ENCODE results near the gene MACROH2A1.

Gene MACROH2A1

GRCh38 chr5:135432113-135432512, 33.1 kb upstream of the MACROH2A1 start:
- H4K20me1 ChIP-seq (ENCODE audit: insufficient read depth, low read length) = no peaks in the 10 kb centered on the region
- no peak overlapping the region for H2AFZ ChIP-seq (ENCODE audit: low read depth, low read length)
- no peak overlapping the region for H3K4me3 ChIP-seq (ENCODE audit: low read length)
- H3K4me1 ChIP-seq (ENCODE audit: low read length) = peaks cover 7% of the 10 kb centered on the region
- H3K27ac ChIP-seq (ENCODE audit: low read length) = no peak overlapping the region
- no peak overlapping the region for H3K9ac ChIP-seq (ENCODE audit: low read length)
- no peak for TF ChIP-seq CTCF (IDR thresholded peaks at IDR 0.05; ENCODE audit: low read depth, low read length)
- TF ChIP-seq EZH2phosphoT487 (IDR thresholded peaks at IDR 0.05; ENCODE audit: low read depth) = no peak
- no peaks in the 10 kb centered on the region for H3K36me3 ChIP-seq (replicated peaks; ENCODE audit: low read depth, low read length)
- no peak overlapping the region for H3K4me2 ChIP-seq (ENCODE audit: low read length)
- H3K79me2 ChIP-seq (ENCODE audit: low read length) = no peaks in the 10 kb centered on the region
- no peaks in the 10 kb centered on the region for H3K9me3 ChIP-seq (ENCODE audit: insufficient read depth, low read length)
- peaks cover 20% of the 10 kb centered on the region for H3K27me3 ChIP-seq (ENCODE audit: low read depth, low read length)

- Histone ChIP-seq H3K79me2 (ENCODE audit: low read length) (no peaks in the 10 kb centered on the region), H3K9me3 (ENCODE audit: insufficient read depth, low read length) (no peaks in the 10 kb centered on the region), H3K4me1 (ENCODE audit: low read length) (no peaks in the 10 kb centered on the region), H3K9ac (ENCODE audit: low read length) (no peak overlapping the region), H4K20me1 (ENCODE audit: insufficient read depth, low read length) (no peaks in the 10 kb centered on the region), H2AFZ (ENCODE audit: low read depth, low read length) (no peak overlapping the region), H3K36me3 (replicated peaks; ENCODE audit: low read depth, low read length) (no peaks in the 10 kb centered on the region), H3K4me2 (ENCODE audit: low read length) (no peak overlapping the region), H3K27ac (ENCODE audit: low read length) (no peak overlapping the region), H3K4me3 (ENCODE audit: low read length) (no peak overlapping the region), H3K27me3 (ENCODE audit: low read depth, low read length) (peaks cover 1% of the 10 kb centered on the region; the same call in 1 of the 2 replicates)
- no peak for TF ChIP-seq EZH2phosphoT487 (IDR thresholded peaks at IDR 0.05; ENCODE audit: low read depth)
- TF ChIP-seq CTCF (IDR thresholded peaks at IDR 0.05; ENCODE audit: low read depth, low read length) = no peak
Observed at GRCh38 chr5:135430135-135430437, 31.1 kb upstream of the MACROH2A1 start.

- no peaks in the 10 kb centered on the region for H3K36me3 ChIP-seq (replicated peaks; ENCODE audit: low read depth, low read length)
- H3K4me3 ChIP-seq (ENCODE audit: low read length) = no peak overlapping the region
- no peaks in the 10 kb centered on the region for H4K20me1 ChIP-seq (ENCODE audit: insufficient read depth, low read length)
- no peak overlapping the region for H2AFZ ChIP-seq (ENCODE audit: low read depth, low read length)
- no peak overlapping the region for H3K4me2 ChIP-seq (ENCODE audit: low read length)
- H3K9me3 ChIP-seq (ENCODE audit: insufficient read depth, low read length) = no peaks in the 10 kb centered on the region
- no peaks in the 10 kb centered on the region for H3K79me2 ChIP-seq (ENCODE audit: low read length)
- no peaks in the 10 kb centered on the region; the same call in 1 of the 2 replicates for H3K27me3 ChIP-seq (ENCODE audit: low read depth, low read length)
- no peaks in the 10 kb centered on the region for H3K4me1 ChIP-seq (ENCODE audit: low read length)
- no peak overlapping the region for H3K27ac ChIP-seq (ENCODE audit: low read length)
- H3K9ac ChIP-seq (ENCODE audit: low read length) = no peak overlapping the region
- TF ChIP-seq EZH2phosphoT487 (IDR thresholded peaks at IDR 0.05; ENCODE audit: low read depth) (no peak), CTCF (IDR thresholded peaks at IDR 0.05; ENCODE audit: low read depth, low read length) (no peak)
Observed at GRCh38 chr5:135429301-135430134, 30.5 kb upstream of the MACROH2A1 start.

GRCh38 chr5:135428586-135428985, 29.6 kb upstream of the MACROH2A1 start:
- H3K4me3 ChIP-seq (ENCODE audit: low read length) = no peak overlapping the region
- no peaks in the 10 kb centered on the region for H3K79me2 ChIP-seq (ENCODE audit: low read length)
- no peak overlapping the region for H3K27ac ChIP-seq (ENCODE audit: low read length)
- H2AFZ ChIP-seq (ENCODE audit: low read depth, low read length) = no peak overlapping the region
- no peak overlapping the region for H3K9ac ChIP-seq (ENCODE audit: low read length)
- no peaks in the 10 kb centered on the region for H3K4me1 ChIP-seq (ENCODE audit: low read length)
- H3K27me3 ChIP-seq (ENCODE audit: low read depth, low read length) = no peaks in the 10 kb centered on the region; the same call in 1 of the 2 replicates
- no peaks in the 10 kb centered on the region for H3K9me3 ChIP-seq (ENCODE audit: insufficient read depth, low read length)
- no peaks in the 10 kb centered on the region for H3K36me3 ChIP-seq (replicated peaks; ENCODE audit: low read depth, low read length)
- H3K4me2 ChIP-seq (ENCODE audit: low read length) = no peak overlapping the region
- H4K20me1 ChIP-seq (ENCODE audit: insufficient read depth, low read length) = no peaks in the 10 kb centered on the region
- TF ChIP-seq CTCF (IDR thresholded peaks at IDR 0.05; ENCODE audit: low read depth, low read length) (no peak), EZH2phosphoT487 (IDR thresholded peaks at IDR 0.05; ENCODE audit: low read depth) (no peak)

Data from OCI-LY3 (cell line).